H1 (cell line): ENCODE data around the gene NUS1. TPM values are rescaled to one million over a fixed set of nuclear protein-coding genes. Genes with fewer than 3 reads are reported as not detected.

Experiments used
- CTCF ChIA-PET: fragments of 300-600 bp; sonication (Branson Sonifier 250); formaldehyde crosslinking; loops from one replicate; lab custom pipeline; 2021; ENCODE audit not compliant: partially characterized antibody; lab: Charles Lee
- POLR2A ChIA-PET: fragments of 300-600 bp; sonication (Branson Sonifier 250); formaldehyde crosslinking; loops from one replicate; lab custom pipeline; 2021; ENCODE audit warnings: inconsistent platforms; ENCODE audit not compliant: partially characterized antibody; lab: Charles Lee
- DNase-seq, 2 experiments: peaks; one replicate each; pipeline versions ENCODE4 v3.0.0 to v3.0.0-alpha.2; 2010 to 2022; ENCODE audit warnings: low spot score in 2 of 2, low read depth in 1 of 2, mixed read lengths in 1 of 2
- FAIRE-seq: peaks from 2 replicates; lab custom pipeline; 2011; peaks lifted over from hg19 to GRCh38; lab: Jason Lieb, UNC
- H2AFZ ChIP-seq: 2 replicates; pipeline ENCODE4 v1.8.1; 2012; ENCODE audit warnings: low read length, inconsistent platforms
- H2AK5ac ChIP-seq: 2 replicates; pipeline ENCODE4 v1.6.1; 2013; ENCODE audit warnings: low read depth, low read length
- H2BK120ac ChIP-seq: replicated peaks from 2 replicates; pipeline ENCODE3; 2013; ENCODE audit warnings: low read depth, low read length, inconsistent platforms
- H2BK12ac ChIP-seq: 2 replicates; pipeline ENCODE4 v1.6.1; 2013; ENCODE audit warnings: low read depth, low read length
- H2BK15ac ChIP-seq: 2 replicates; pipeline ENCODE4 v1.6.1; 2013; ENCODE audit warnings: low read length
- H2BK20ac ChIP-seq: 2 replicates; pipeline ENCODE4 v1.6.1; 2013; ENCODE audit warnings: low read length
- H2BK5ac ChIP-seq: 2 replicates; pipeline ENCODE4 v1.6.1; 2013; ENCODE audit warnings: low read depth, low read length
- H3K14ac ChIP-seq: 2 replicates; pipeline ENCODE4 v1.6.1; 2013; ENCODE audit warnings: inconsistent platforms; ENCODE audit not compliant: insufficient read length
- H3K18ac ChIP-seq: 2 replicates; pipeline ENCODE4 v1.6.1; 2013; ENCODE audit warnings: low read length; ENCODE audit errors: extremely low read depth
- H3K23ac ChIP-seq: 2 replicates; pipeline ENCODE4 v1.6.1; 2013; ENCODE audit warnings: inconsistent platforms; ENCODE audit not compliant: insufficient read length
- H3K23me2 ChIP-seq: 2 replicates; pipeline ENCODE4 v1.6.1; 2013; ENCODE audit warnings: low read depth, low read length
- H3K27ac ChIP-seq: 2 replicates; pipeline ENCODE4 v1.6.1; 2011; ENCODE audit warnings: low read depth, low read length, inconsistent platforms
- H3K27me3 ChIP-seq, 4 experiments: replicated peaks in 1 of 4; 1 replicate in 1 of 4; 2 replicates in 3 of 4; pipeline versions ENCODE4 v1.6.1 to v1.8.1; 2011 to 2013; ENCODE audit warnings: low read length in 3 of 4, mild to moderate bottlenecking in 3 of 4, inconsistent platforms in 2 of 4, mixed read lengths in 2 of 4, moderate library complexity in 1 of 4; ENCODE audit not compliant: control insufficient read depth in 3 of 4, insufficient read depth in 3 of 4; ENCODE audit errors: extremely low read depth in 1 of 4
- H3K36me3 ChIP-seq, 4 experiments: 2 replicates each; pipeline versions ENCODE4 v1.6.1 to v1.8.1; 2011 to 2013; ENCODE audit warnings: mild to moderate bottlenecking in 4 of 4, low read length in 3 of 4, moderate library complexity in 2 of 4, control low read depth in 1 of 4, inconsistent platforms in 1 of 4; ENCODE audit not compliant: insufficient read depth in 4 of 4, control insufficient read depth in 2 of 4
- H3K4ac ChIP-seq: replicated peaks from 2 replicates; pipeline ENCODE3; 2013; ENCODE audit warnings: low read length, low read depth, mixed read lengths, inconsistent platforms; ENCODE audit not compliant: insufficient read length
- H3K4me1 ChIP-seq, 4 experiments: replicated peaks in 1 of 4; 1 replicate in 1 of 4; 2 replicates in 3 of 4; pipeline versions ENCODE4 v1.6.1 to v1.8.1; 2011 to 2013; ENCODE audit warnings: low read length in 3 of 4, inconsistent platforms in 2 of 4, mixed read lengths in 1 of 4; ENCODE audit not compliant: insufficient read depth in 4 of 4, control insufficient read depth in 3 of 4
- H3K4me2 ChIP-seq, 2 experiments: 2 replicates each; pipeline versions ENCODE4 v1.6.1 to v1.8.1; 2011 to 2013; ENCODE audit warnings: low read depth in 2 of 2, low read length in 2 of 2, control low read depth in 1 of 2, inconsistent platforms in 1 of 2, mild to moderate bottlenecking in 1 of 2; ENCODE audit not compliant: insufficient read depth in 1 of 2
- H3K4me3 ChIP-seq, 4 experiments: fragments of 200-600, 300-600 bp in 1 of 4; sonication (generic), shearing (Covaris generic), sonication (Bioruptor Twin) in 1 of 4; 2 replicates each; pipeline versions ENCODE4 v1.5.1 to v1.8.1; 2011 to 2016; ENCODE audit warnings: low read length in 4 of 4, low read depth in 3 of 4, control low read depth in 2 of 4, inconsistent platforms in 2 of 4, mild to moderate bottlenecking in 2 of 4, mixed read lengths in 1 of 4, moderate library complexity in 1 of 4; ENCODE audit not compliant: insufficient read depth in 2 of 4; ENCODE audit errors: extremely low read depth in 1 of 4
- H3K56ac ChIP-seq: replicated peaks from 2 replicates; pipeline ENCODE3; 2013; ENCODE audit warnings: low read depth, mild to moderate bottlenecking, mixed read lengths, low read length, inconsistent platforms; ENCODE audit not compliant: insufficient read length
- H3K79me1 ChIP-seq: 2 replicates; pipeline ENCODE4 v1.6.1; 2013; ENCODE audit warnings: low read depth, low read length, control low read depth
- H3K79me2 ChIP-seq, 2 experiments: 2 replicates each; pipeline versions ENCODE4 v1.6.1 to v1.8.1; 2012 to 2013; ENCODE audit warnings: low read length in 2 of 2, mild to moderate bottlenecking in 2 of 2, inconsistent platforms in 1 of 2; ENCODE audit not compliant: insufficient read depth in 2 of 2, control insufficient read depth in 1 of 2
- H3K9ac ChIP-seq, 4 experiments: replicated peaks in 1 of 4; 1 replicate in 1 of 4; 2 replicates in 3 of 4; pipeline versions ENCODE4 v1.6.1 to v1.8.1; 2011 to 2013; ENCODE audit warnings: low read depth in 3 of 4, low read length in 3 of 4, control low read depth in 2 of 4, mild to moderate bottlenecking in 2 of 4, moderate library complexity in 2 of 4, inconsistent platforms in 1 of 4; ENCODE audit errors: extremely low read depth in 1 of 4
- H3K9me3 ChIP-seq, 2 experiments: 2 replicates each; pipeline versions ENCODE4 v1.6.1 to v1.8.1; 2012 to 2013; ENCODE audit warnings: mild to moderate bottlenecking in 2 of 2, moderate library complexity in 2 of 2, control low read depth in 1 of 2, inconsistent platforms in 1 of 2, low read depth in 1 of 2, low read length in 1 of 2, mixed read lengths in 1 of 2; ENCODE audit not compliant: insufficient read depth in 2 of 2
- H4K20me1 ChIP-seq, 2 experiments: replicated peaks in 1 of 2; 2 replicates each; pipeline versions ENCODE3 to v1.8.1; 2011 to 2013; ENCODE audit warnings: inconsistent platforms in 2 of 2, low read length in 2 of 2, mild to moderate bottlenecking in 1 of 2; ENCODE audit not compliant: insufficient read depth in 2 of 2, control insufficient read depth in 1 of 2
- H4K5ac ChIP-seq: 2 replicates; pipeline ENCODE4 v1.6.1; 2013; ENCODE audit warnings: low read length, low read depth, mixed read lengths, inconsistent platforms; ENCODE audit not compliant: insufficient read length
- H4K8ac ChIP-seq: 2 replicates; pipeline ENCODE4 v1.8.0; 2013; ENCODE audit warnings: mild to moderate bottlenecking, moderate library complexity, low read length, inconsistent platforms; ENCODE audit not compliant: insufficient read depth; ENCODE audit errors: extremely low read depth
- H4K91ac ChIP-seq: replicated peaks from 2 replicates; pipeline ENCODE3; 2013; ENCODE audit warnings: low read length, mixed read lengths, inconsistent platforms; ENCODE audit not compliant: insufficient read length
- CEBPB ChIP-seq: IDR thresholded peaks from 2 replicates; pipeline ENCODE4 v1.6.1; 2012; ENCODE audit warnings: low read depth, low read length
- EP300 ChIP-seq, 2 experiments: IDR thresholded peaks; 1 replicate in 1 of 2; 2 replicates in 1 of 2; pipeline ENCODE4 v1.6.1; 2011 to 2012; ENCODE audit warnings: low read depth in 2 of 2, low read length in 2 of 2, mild to moderate bottlenecking in 2 of 2, borderline replicate concordance in 1 of 2, inconsistent platforms in 1 of 2, moderate library complexity in 1 of 2
- HDAC6 ChIP-seq: IDR thresholded peaks from one replicate; pipeline ENCODE4 v1.7.1; 2012; ENCODE audit warnings: low read depth, mild to moderate bottlenecking, inconsistent platforms, low read length, moderate library complexity
- PHF8 ChIP-seq: fragments of 200-600 bp; sonication (generic); conservative IDR thresholded peaks from 2 replicates; pipeline ENCODE4 v1.7.1; 2012; ENCODE audit warnings: low read depth, mild to moderate bottlenecking, inconsistent platforms, low read length, moderate library complexity
- SP4 ChIP-seq: IDR thresholded peaks from 2 replicates; pipeline ENCODE4 v1.6.1; 2012; ENCODE audit warnings: low read length, inconsistent platforms
- WGBS, 2 experiments: shearing (Covaris generic) in 1 of 2; methylation state at CpG; one replicate each; pipeline versions ENCODE4 v1.1.6 to v1.1.7; 2013 to 2015; ENCODE audit warnings: low lambda C conversion rate in 2 of 2, mixed read lengths in 2 of 2, inconsistent platforms in 1 of 2, low coverage in 1 of 2, missing lambda C conversion rate in 1 of 2; ENCODE audit not compliant: insufficient replicate concordance in 2 of 2, insufficient coverage in 1 of 2, insufficient read length in 1 of 2; ENCODE audit errors: extremely low coverage in 1 of 2, missing lambda C conversion rate in 1 of 2; 5-methylcytosine and 5-hydroxymethylcytosine counted together
- polyA plus RNA-seq, 7 experiments: library from polyadenylated mRNA; depleted of rRNA in 3 of 7; stranded (reverse) in 5 of 7; unstranded in 2 of 7; fragments of >200 nt in 5 of 7; fragments of 200-250 nt in 2 of 7; gene quantifications; 1 replicate in 5 of 7; 2 replicates in 1 of 7; 4 replicates in 1 of 7; pipeline versions ENCODE4 v1.2.1 to v1.2.3, GENCODE V29; 2011 to 2013; ENCODE audit warnings: missing spikeins in 2 of 7, mixed read lengths in 2 of 7
- total RNA-seq: library from RNA; stranded (reverse); fragmentation: NEBNext Ultra II Directional; extraction: Animal tissue kit (Norgen Biotek cat#: 25700); gene quantifications from 2 replicates; pipeline ENCODE4 v1.2.1, GENCODE V29; 2021
- TF ChIP-seq, protein P1 (sequence below): IDR thresholded peaks from 2 replicates; pipeline ENCODE4 v1.6.1; 2011; ENCODE audit warnings: low read depth, mild to moderate bottlenecking, low read length; ENCODE audit not compliant: insufficient read depth

NUS1 gene
- total and polyA plus RNA-seq, 2 of the 8 experiments (the other 6 are each of a cell fraction or from before 2014, with no cell fraction given), result 20.7 to 77.7 TPM

DNA sequence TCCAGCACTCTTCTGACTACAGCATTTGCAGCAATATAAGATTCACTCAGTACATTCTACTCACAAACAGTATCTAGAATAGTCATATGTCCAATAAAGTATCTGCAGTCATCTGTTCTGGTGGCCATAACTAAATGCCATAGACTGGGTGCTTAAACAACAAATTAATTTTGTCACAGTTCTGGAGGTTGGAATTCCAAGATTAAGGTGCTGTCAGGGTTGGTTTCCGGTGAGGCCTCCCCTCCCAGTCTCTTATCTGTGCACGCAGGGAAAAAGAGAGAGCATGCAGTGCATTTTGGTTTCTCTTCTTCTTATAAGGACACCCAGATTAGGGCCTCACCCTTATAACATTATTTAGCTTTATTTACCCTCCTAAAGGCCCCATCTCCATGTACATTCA lies 21.3 kb upstream of the NUS1 start:
- ChIA-PET CTCF (interaction anchor here (0.6 kb wide), 1 partner anchor 76 kb away, joined by 3 read pairs; no protein-coding TSS in a partner anchor), POLR2A (no interaction called here)
- Histone ChIP-seq H3K4me3 (no peak overlapping the region), H3K27ac (no peak overlapping the region), H4K20me1 (no peaks in the 10 kb centered on the region), H3K18ac (no peak overlapping the region), H3K23ac (no peak overlapping the region), H3K23me2 (no peaks in the 10 kb centered on the region), H3K79me2 (no peaks in the 10 kb centered on the region), H3K36me3 (no peaks in the 10 kb centered on the region; a peak in 3 of 8 replicates), H3K14ac (no peak overlapping the region), H2BK12ac (no peak overlapping the region), H3K9me3 (no peaks in the 10 kb centered on the region; a peak in 1 of 4 replicates), H3K79me1 (no peaks in the 10 kb centered on the region), H2BK20ac (no peak overlapping the region), H2AK5ac (no peak overlapping the region), H2BK15ac (no peak overlapping the region), H4K91ac (no peak overlapping the region), H3K9ac (no peak overlapping the region), H4K8ac (no peak overlapping the region), H2AFZ (no peak overlapping the region), H2BK120ac (no peak overlapping the region), H3K56ac (no peak overlapping the region), H3K4ac (no peak overlapping the region), H3K4me2 (no peak overlapping the region), H4K5ac (no peak overlapping the region), H3K4me1 (no peaks in the 10 kb centered on the region), H2BK5ac (no peak overlapping the region), H3K27me3 (no peaks in the 10 kb centered on the region)
- DNase-seq (no peak), FAIRE-seq (no peak)
- 77% methylated on average over 2 of the region's 2 CpGs; no CpG with 5 or more reads in 1 of the 2 experiments for WGBS, 2 experiments
- no peak for TF ChIP-seq CEBPB
- TF ChIP-seq HDAC6, result no peak
- TF ChIP-seq PHF8, result no peak
- TF ChIP-seq, protein P1, sequence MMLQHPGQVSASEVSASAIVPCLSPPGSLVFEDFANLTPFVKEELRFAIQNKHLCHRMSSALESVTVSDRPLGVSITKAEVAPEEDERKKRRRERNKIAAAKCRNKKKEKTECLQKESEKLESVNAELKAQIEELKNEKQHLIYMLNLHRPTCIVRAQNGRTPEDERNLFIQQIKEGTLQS, result no peak
- no peak for TF ChIP-seq EP300 (IDR thresholded peaks at IDR 0.05; ENCODE audit: borderline replicate concordance in 1 of 2, low read depth in 2 of 2, low read length in 2 of 2)
- no peak for TF ChIP-seq SP4
